RPMI8226 (cell line): Measurements from ENCODE around the gene PIP5K1B.
"Not testable (repeated sequence)": the region's sequence is repeated elsewhere in the genome, so short reads cannot be mapped to it uniquely, and the experiment has no call there.

Experiments used
- DNase-seq: peaks from one replicate; pipeline ENCODE4 v3.0.0-alpha.2; 2015

The PIP5K1B gene

DNA sequence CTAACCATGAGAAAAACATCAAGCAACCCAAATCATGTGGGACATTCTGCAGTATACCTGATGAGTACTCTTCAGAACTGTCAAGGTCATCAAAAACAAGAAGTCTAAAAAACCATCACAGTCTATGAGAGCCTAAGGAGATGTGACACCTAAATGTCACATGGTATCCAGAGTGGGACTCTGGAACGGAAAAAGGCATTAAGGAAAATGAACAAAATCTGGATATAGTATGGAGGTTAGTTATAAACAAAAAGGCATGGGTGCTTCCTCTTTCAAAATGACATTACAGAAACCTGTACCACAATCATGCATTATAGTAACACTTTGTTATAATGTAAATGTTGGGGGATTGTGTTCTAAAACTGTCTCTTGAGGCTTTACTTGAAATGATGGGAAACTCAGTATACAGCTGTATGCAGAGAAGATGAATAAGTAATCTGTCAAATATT lies 261.5 kb downstream of the PIP5K1B start:
- no peak for DNase-seq

DNA sequence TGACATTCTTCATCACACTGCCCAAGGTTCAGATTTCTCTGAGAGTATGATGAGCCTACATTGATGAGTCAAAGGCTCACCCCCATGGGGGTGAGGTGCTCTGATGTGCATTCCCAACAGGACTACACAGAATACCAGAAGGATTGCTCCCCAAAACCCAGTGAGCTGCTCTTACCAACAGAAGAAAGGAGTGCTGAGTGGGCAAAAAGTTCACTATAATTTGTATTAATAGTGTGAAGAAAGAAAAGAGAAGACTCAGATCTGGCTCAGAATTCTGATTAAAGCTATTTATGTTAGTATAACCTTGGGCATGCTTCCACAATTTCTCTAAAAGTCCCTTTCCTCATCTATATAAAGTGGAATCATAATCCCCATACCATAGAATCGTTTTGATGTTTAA lies 262.8 kb downstream of the PIP5K1B start:
- no peak for DNase-seq

DNA sequence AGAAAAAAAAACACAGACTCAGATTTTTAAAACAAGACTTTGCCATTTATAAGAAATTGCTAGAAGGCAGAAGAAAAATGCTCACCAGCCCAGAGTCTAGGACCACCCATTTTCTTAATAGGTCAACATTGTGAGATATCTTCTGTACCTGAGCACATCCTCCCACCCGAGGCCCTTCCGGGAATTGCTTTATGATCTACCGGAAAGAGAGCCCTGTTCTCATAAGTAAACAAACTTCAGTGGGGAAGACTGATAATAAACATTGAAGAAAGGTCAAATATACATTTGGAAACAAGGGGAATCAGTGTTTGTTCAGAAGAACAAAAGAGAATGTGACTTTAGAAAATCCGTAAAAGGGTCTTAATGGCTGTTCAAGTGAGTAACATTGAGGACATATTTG lies 264.5 kb downstream of the PIP5K1B start:
- DNase-seq = no peak

DNA sequence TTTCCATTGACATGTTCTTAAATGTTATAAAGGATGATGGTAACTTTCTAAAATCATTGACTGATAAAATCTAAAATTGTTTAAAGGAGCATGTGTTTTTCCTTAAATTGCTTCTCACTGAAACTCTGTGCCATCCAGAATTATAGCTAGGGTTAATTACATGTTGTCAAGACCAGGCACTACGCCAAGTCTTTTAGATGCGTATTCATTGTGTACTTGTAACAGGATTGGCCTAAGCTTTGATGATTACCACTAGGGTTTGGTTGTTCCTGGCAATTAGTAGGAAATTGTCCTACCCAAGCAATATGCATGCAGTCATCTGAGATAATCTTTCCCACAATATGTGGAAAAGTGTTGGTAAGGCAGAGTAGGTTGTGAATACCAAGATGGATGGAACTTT lies 265.1 kb downstream of the PIP5K1B start:
- no peak for DNase-seq

DNA sequence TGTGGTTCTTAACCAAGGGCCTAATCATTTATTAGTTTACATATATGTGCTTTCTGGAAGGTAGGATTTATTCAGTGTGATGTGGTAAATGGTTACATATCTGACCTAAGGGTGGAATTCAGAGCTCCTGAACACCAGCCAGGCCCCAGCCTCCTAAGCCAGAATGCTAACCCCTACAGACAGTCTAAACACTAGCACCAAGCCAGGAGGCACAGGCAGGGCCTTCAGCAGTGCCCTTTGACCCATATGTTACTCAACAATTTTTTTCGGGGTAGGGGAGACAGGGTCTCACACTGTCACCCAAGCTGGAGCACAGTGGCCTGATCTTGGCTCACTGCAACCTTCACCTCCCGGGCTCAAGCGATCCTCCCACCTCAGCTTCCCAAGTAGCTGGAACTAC lies 268.6 kb downstream of the PIP5K1B start:
- no peak for DNase-seq

DNA sequence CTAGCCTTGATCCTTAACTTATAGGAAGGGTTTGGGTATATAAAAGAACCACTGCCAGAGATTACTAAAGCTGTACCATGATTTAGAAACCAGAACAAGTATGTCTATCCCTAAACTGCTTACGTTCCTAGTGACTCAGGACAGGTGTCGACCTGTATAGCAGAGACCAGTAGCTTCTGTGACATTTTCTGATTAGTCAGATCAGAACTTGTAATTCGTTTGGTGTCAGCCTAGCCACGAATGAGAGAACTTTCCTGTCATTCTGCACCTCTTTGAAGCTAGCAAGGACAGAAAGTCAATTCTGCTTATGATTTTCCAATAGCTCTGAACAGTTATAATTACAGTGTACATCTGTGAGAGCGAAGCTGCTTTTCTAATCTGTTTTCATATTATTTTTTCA lies 269.4 kb downstream of the PIP5K1B start:
- DNase-seq = no peak

DNA sequence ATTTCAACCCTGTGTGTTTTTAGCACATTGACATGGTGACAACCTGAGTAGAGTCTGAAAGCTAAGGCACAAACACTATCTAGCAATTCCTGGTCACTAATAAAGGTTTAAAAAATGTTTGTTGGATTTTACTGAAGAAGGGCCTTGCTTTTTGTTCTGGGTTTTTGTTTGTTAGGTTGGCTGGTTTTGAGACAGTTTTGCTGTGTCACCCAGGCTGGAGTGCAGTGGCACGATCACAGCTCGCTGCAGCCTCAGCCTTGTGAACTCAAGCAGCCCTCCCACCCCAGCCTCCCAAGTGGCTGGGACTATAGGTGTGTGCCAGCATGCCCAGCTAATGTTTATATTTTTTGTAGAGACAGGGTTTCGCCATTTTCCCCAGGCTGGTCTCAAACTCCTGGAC lies 269.9 kb downstream of the PIP5K1B start:
- DNase-seq = no peak

DNA sequence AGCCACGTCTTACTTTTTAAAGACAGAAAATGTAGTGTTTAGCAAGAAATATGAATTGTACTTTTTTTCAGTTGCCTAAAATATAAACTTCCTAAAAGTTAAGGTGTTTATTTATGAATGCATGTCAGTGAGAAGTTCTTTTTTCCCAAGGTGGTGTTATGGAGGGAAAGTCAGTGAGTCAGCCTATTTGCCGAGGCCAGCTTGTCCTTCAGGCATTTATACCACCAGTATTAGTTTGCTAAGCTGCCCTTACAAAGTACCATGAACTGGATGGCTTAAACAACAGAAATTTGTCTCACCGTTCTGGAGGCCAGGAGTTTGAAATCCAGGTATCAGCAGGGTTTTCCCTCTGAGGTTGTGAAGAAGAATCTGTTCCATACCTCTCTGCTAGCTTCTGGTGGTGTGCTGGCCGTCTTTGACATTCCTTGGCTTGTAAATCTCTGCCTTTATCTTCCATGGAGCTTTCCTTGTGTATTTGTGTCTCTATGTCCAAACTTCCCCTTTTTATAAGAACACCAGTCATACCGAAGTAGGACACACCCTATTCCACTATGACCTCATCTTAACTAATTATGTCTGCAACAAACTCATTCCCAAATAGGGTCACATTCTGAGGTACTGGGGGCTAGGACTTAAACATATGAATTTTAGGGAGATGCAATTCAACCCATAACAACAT lies 270.5 kb downstream of the PIP5K1B start:
- DNase-seq = no peak

DNA sequence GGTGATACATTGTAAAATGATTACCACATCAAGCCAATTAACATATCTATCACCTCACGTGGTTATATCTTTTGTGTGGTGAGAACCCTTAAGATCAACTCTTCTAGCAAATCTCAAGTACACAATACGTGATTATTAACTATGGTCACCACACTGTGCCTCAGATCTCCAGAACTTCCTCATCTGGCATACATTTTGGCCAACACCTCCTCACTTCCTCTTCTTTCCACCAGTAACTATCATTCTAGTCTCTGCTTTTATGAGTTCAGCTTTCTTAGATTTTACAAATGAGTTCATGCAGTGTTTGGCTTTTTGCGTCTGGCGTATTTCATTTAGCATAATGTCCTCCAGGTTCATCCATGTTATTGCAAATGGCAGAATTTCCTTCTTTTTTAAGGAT lies 273.0 kb downstream of the PIP5K1B start:
- no peak for DNase-seq

DNA sequence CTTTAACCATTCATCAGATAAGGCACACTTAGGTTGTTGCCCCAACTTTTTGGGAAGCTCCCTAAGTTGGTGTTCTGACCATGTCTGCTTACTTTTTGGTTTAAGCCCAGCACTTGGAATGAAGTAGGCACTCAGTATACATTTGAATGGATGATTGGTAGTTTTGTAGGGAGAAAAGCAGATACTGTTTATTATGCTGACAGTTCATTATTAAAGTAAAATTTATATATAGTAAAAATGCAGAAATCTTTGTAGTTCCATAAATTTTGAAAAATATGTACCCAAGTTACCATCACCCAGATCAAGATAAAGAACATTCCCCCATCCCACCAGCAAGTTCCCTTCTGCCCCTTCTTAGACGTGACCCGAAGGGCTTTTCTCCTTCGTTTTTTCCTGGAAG lies 273.5 kb downstream of the PIP5K1B start:
- DNase-seq = no peak

DNA sequence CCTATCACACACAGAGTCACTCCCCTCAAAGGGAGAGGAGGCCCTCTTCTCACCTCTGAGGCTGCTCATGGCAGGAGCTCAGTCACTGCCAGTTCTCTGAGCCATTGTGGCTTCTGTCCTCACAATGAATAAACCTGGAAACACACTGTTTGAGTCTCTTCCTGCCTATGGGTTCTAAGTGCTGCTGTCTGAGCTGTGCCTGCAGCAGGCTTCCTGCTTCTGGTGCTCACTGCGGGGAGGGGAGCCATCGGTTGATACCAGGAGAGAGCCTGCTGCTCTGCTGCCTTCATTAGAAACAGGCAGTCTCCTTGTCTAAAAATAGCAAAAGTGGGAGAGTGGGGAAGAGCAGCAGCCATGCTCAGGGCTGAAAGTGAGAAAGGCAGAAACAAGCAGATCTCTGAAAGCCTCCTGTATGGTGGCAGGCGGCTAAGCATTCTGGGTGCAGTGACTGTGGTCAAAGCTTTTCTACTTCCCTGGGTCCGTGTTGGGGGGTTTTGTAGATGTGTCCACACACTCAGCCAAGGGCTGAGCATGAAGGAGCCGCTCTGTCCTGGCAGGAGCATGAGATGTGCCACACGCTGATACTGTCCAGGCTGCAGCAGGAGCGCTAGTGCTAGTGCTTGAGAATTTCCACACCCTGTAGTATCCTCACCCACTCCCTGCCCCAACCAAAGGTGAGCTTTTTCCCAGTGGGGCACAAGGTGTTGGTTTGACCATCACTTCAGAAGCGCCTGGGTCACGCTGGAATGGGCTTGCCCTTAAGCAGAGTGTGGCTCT lies 274.7 kb downstream of the PIP5K1B start:
- no peak for DNase-seq

DNA sequence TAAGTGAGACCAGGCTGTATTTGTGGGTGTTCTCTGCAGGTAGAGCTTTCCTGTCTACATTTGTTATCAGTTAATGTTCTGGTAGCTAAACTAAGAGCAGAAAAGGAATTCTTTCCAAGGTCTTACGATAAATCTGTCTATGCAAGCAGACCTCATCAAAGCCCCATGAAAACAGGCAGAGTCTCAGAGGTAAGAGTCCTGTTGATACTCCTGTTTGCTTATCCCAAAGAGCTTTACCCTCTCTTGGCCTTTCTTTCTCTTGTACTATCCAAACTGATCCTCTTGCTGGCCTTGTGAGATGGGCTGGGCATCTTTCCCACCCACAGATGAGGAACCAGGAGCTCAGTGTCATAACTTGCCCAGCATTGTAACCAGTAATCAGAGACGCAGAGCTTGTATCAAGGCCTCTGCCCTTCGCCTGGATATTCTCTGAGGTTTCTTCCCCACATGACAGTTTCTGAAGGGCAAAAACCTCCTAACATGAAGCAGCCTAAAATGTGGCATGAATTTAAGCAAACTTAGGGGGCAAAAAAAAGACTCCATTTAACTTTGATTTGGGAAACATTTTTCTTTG lies 275.4 kb downstream of the PIP5K1B start:
- DNase-seq = no peak

DNA sequence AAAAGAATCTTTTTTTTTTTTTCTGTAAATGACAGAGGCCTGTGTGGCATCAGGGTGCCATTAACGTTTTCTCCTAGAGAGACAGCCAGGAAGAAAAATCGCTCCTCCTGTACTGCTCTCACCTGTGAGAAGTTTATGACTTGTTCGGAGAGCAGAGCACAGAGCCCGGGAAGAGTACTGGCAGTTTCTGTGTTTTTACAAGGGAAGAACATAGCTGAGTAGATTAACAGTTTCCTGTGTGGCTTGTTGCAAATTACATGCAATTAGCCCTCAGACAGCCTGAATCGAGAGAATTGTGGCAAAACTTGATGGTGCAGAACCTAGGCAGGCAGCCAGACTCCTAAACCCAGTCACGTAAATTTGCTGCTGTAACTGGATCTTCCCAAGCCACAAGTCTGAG lies 276.7 kb downstream of the PIP5K1B start:
- DNase-seq = peak; percentile 22

DNA sequence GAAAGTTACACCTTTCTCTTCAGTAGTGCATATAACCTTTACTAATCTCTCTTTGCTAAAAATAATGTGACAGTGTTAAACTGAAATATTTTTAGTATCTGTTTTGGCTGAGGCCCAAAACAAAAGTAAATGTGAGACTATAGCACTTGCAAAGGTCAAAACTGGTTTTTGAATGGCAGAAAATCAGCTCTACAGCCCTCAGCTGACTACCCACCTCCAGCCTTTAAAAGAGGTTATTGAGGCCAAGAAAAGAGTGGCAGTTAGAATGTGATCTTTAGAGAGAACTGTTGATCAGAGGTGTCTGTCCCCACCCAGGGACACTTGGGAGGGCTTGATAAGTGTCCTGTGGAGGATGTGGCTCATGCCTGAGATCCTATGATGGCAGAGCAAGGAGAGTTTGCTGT lies 278.0 kb downstream of the PIP5K1B start:
- peak; percentile 42 for DNase-seq

DNA sequence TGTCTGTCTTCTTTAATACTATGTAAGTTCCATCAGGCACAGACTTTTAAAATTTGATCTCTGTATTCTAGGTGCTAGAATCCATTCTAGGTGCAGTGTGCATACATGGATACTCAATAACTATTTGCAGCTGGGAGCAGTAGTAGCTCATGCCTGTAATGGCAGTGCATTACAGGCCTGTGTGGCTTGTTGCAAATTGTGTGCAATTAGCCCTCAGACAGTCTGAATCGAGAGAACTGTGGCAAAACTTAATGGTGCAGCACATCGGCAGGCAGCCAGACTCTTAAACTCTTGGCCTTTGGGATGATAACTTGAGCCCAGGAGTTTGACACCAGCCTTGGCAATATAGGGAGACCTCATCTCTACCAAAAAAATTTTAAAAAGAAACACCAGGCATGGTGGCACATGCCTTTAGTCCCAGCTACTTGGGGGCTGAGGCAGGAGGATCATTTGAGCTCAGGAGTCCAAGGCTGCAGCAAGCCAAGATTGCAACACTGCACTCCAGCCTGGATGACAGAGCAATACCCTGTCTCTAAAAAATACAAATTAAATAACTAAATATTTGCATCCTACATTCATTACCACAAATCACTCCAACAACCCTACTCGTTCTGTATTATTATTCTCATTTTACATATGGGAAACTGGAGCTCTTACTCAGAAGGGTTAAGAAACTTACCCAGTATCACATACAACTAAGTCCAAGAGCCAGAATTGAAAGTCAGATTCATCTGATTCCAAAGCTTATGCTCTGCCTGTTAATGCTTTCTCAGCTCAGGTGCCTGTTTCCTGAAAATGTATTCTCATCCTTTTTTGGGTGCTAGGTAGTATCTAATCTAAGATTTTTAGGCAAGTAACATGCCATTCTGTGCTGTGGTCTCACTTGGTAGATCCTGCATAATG lies 278.7 kb downstream of the PIP5K1B start:
- no peak for DNase-seq

DNA sequence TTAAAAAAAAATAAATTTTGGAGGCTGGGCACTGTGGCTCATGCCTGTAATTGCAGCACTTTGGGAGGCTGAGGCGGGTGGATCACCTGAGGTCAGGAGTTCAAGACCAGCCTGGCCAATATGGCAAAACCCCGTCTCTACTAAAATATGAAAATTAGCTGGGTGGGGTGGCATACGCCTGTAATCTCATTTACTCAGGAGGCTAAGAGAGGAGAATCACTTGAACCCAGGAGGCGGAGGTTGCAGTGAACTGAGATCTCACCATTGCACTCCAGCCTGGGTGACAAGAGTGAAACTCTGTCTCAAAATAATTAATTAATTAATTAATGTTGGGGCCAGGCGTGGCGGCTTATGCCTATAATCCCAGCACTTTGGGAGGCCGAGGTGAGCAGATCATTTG lies 281.9 kb downstream of the PIP5K1B start:
- DNase-seq = not testable (repeated sequence)

DNA sequence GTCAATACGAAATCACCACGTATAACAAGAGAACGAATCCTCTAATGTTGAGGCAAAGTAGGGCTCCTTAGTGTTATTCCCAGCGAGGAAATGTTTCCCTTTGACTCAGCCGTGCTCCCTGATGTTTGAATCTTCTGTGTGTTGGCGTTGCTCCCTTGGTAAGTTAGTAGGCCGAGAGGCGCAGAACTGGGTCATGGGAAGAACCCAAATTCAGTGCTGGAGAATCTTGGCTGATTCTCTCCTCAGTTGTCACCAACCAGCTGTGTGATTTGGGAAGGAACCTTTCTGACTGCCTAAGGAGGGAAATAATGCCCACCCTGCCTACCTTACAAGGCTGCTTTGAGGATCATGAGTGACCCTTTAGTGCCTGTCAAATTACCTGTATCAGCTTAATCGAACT lies 286.4 kb downstream of the PIP5K1B start:
- no peak for DNase-seq

DNA sequence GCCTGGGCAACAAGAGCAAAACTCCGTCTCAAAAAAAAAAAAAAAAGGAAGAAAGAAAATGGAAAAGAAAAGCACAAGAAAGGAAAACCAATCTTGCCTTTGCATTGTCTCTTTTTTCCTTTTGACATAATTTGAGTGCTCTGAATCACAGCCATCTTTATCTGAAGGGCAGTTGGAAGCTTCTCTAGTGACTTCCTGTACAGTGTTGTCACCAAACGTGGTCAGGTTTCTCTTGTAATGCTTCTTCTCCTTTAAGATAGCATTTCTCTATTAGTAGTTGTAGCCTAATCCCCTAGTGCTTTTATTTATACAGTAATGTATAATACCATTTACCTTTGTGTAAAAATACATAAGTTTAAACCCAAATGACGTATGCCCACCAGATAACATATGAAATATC lies 290.7 kb downstream of the PIP5K1B start:
- no peak for DNase-seq

DNA sequence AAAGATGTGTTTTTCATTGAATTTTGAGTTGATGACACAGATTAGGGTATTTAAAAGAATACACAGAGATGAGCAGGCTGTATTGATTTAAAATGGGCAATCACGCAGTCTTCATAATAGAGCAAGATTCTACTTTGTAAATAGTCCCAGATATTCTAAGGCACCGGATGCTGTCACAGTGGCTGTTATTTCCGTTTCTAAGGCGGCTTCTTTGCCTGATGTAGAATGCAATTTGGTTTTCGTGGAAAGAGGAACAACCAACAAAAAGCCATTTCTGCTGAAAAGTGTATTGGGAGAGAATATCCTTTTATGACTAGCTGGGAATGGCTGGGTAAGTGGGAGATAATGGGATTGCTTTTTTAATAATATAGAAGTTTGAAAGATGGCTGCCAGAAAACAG lies 291.4 kb downstream of the PIP5K1B start:
- no peak for DNase-seq

DNA sequence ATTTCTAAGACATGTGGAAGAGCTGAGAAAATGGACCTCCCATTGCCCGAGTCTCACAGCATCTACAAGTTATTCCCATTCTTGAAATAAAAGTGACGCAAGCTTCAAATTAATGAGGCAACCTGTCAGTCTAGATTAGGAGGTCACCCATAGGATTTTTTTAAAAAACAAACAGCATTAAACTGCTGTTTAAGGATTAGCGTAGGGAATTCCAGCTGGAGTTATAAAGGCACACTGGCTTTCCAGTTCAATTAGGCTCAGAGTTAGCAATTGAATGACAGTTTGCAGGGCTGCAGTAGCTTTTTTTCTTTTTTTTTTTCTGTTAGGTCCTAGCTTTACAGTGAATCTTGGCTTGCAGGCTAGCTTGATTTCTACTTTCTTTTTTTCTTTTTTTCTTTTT lies 292.6 kb downstream of the PIP5K1B start:
- DNase-seq = no peak

DNA sequence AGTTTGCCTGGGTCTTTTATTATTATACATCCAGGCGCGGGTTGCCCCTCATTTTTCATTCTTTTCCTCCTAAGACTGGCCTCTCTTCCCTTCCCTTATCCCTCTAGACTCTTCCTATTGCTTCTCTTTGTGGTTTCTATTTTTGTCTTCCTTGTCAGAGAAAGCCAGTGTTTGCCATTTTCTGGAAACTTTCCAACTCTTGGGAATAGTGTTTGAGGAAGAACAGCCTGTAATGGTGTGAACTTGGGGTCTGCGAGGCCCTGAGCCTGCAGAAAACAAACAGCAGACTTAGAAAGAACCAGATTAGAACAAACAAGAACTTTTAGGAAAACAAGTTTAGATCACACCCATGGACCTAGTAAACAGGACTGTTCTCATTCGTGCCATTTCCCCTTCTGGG lies 293.3 kb downstream of the PIP5K1B start:
- DNase-seq = no peak

DNA sequence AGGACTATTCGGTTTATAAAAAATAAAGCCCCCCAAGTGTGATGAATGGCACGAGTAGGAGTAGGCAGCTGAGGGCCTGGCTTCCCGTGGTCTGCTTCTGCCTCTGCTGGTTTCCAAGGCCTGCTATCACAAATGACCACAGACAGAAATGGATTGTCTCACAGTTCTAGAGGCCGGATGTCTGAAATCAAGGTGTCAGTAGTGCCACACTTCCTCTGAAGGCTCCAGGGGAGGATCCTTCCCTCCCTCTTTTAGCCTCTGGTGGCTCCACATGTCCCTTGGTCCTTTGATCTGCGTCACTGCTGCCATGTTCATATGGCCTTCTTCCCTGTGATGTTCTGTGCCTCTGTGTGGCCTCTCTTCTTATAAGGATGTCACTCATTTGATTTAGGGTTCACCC lies 293.8 kb downstream of the PIP5K1B start:
- DNase-seq = no peak

DNA sequence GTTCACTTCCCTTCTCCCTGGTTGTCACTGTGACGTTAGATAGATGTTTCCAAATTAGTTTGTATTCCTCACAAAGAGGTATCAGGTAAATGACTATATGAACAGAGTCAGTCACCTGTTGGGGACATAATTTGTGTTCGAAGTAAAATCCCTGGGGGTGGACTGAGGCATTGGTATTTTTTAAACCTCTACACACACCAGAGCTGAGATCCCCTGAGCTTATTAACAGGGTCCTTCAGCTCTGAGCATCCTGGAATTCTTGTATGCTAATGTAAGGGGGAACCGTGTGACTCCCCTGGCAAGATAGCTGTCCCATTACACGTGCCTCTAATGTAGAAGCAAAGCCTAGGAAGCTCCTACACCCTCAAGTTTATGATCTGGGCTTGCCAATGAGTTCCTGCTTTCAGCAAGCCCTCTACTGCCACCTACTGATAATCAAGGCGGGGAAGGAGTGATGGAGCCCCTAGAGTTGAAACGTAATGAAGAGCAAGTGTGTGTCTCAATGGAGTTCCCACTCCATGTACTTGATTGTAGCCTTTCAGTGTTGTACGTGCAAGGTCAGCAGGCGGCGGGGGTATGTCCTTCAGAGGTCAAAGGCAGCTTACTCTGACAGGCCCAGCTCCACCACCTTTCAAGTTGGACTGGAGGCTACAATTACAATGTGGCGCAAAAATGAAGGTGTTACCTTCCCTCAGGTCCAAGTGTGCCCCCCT lies 294.5 kb downstream of the PIP5K1B start:
- DNase-seq = peak; percentile 74
